ENCODE results near the gene MEX3D. TPM values are rescaled to one million over a fixed set of nuclear protein-coding genes. Genes with fewer than 3 reads are reported as not detected.

MEX3D gene
- total RNA-seq, 1 donor from 2014 or later, result 52.1 TPM

DNA sequence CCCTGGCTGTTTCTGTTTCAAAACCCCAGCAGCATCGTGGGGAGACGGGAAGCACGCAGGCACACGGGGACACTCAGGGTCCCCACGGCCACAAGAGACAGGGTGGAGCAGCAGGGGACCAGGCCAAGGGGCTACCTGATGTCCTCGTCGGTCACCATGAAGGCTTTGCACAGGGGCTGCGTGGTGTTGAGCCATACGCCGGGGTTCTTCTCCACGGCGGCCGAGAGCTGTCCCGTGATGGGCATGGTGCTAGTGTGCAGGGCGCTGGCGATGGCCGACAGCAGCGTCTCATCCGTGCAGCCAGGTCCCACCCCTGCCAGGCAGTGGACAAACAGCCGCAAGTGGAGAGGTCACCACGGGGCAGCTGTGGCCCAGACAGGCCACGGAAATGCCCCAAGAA, 12.8 kb upstream of the MEX3D start:
- Histone ChIP-seq H3K79me2 (ENCODE audit: insufficient read depth, low read length) (peaks cover 15% of the 10 kb centered on the region), H3K9ac (ENCODE audit: low read length) (no peak overlapping the region), H3K9me3 (ENCODE audit: insufficient read depth, low read depth, low read length) (no peaks in the 10 kb centered on the region), H3K4me1 (ENCODE audit: insufficient read depth, low read length) (no peaks in the 10 kb centered on the region), H3K27me3 (ENCODE audit: insufficient read depth, low read length) (no peaks in the 10 kb centered on the region), H3K4me3 (ENCODE audit: insufficient read depth, low read depth, low read length) (no peak overlapping the region), H3K4me2 (ENCODE audit: low read length) (no peak overlapping the region), H3K27ac (ENCODE audit: low read depth, low read length) (no peak overlapping the region), H4K20me1 (ENCODE audit: insufficient read depth, low read length) (peaks cover 17% of the 10 kb centered on the region), H3K36me3 (ENCODE audit: insufficient read depth, low read length) (peaks cover 8% of the 10 kb centered on the region), H2AFZ (ENCODE audit: low read depth, low read length) (no peak overlapping the region)
- Mint-ChIP-seq H3K4me1 (ENCODE audit: low read depth, unreplicated experiment) (no peaks in the 10 kb centered on the region), H3K27me3 (ENCODE audit: low read depth, unreplicated experiment) (no peaks in the 10 kb centered on the region), H3K9me3 (ENCODE audit: unreplicated experiment) (no peaks in the 10 kb centered on the region), H3K4me3 (ENCODE audit: unreplicated experiment) (no peak overlapping the region), H3K27ac (ENCODE audit: unreplicated experiment) (no peak overlapping the region), H3K36me3 (ENCODE audit: low read depth, unreplicated experiment) (peaks cover 10% of the 10 kb centered on the region)
- DNase-seq (ENCODE audit: low read depth) (no peak), FAIRE-seq (no peak)
- TF ChIP-seq, protein P1, sequence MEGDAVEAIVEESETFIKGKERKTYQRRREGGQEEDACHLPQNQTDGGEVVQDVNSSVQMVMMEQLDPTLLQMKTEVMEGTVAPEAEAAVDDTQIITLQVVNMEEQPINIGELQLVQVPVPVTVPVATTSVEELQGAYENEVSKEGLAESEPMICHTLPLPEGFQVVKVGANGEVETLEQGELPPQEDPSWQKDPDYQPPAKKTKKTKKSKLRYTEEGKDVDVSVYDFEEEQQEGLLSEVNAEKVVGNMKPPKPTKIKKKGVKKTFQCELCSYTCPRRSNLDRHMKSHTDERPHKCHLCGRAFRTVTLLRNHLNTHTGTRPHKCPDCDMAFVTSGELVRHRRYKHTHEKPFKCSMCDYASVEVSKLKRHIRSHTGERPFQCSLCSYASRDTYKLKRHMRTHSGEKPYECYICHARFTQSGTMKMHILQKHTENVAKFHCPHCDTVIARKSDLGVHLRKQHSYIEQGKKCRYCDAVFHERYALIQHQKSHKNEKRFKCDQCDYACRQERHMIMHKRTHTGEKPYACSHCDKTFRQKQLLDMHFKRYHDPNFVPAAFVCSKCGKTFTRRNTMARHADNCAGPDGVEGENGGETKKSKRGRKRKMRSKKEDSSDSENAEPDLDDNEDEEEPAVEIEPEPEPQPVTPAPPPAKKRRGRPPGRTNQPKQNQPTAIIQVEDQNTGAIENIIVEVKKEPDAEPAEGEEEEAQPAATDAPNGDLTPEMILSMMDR (IDR thresholded peaks at IDR 0.05; ENCODE audit: insufficient read depth, low read depth, low read length), result no peak
- TF ChIP-seq EZH2 (IDR thresholded peaks at IDR 0.05; ENCODE audit: insufficient read depth, low read length), result no peak

DNA sequence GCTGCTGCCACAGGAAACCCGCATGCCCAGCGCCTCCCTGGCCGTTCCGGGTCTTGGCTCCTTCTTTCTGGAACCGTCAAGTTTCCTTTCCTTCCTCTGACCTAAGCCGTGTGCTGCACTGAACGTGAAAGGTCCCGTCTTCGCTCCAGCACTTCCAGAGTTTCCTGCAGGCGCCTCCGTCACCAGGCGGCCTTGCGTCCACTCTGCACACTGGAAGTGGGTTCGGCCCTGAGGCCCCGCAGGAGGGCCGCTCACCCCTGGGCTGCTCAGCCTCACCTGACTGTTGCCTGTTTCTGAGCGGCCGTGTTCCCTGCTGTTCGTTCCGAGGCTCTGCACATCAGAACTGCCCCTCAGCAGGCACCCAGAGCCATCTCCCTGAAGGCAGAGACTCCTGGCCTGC, 12.3 kb upstream of the MEX3D start:
- H3K27me3 ChIP-seq (ENCODE audit: insufficient read depth, low read length), result no peaks in the 10 kb centered on the region
- no peak overlapping the region for H2AFZ ChIP-seq (ENCODE audit: low read depth, low read length)
- Mint-ChIP-seq H3K36me3 (ENCODE audit: low read depth, unreplicated experiment) (peaks cover 10% of the 10 kb centered on the region), H3K4me1 (ENCODE audit: low read depth, unreplicated experiment) (no peaks in the 10 kb centered on the region), H3K9me3 (ENCODE audit: unreplicated experiment) (no peaks in the 10 kb centered on the region), H3K4me3 (ENCODE audit: unreplicated experiment) (no peak overlapping the region), H3K27ac (ENCODE audit: unreplicated experiment) (no peak overlapping the region), H3K27me3 (ENCODE audit: low read depth, unreplicated experiment) (no peaks in the 10 kb centered on the region)
- no peak overlapping the region for H3K27ac ChIP-seq (ENCODE audit: low read depth, low read length)
- DNase-seq (ENCODE audit: low read depth) (no peak), FAIRE-seq (no peak)
- H3K4me3 ChIP-seq (ENCODE audit: insufficient read depth, low read depth, low read length), result no peak overlapping the region
- peaks cover 13% of the 10 kb centered on the region for H4K20me1 ChIP-seq (ENCODE audit: insufficient read depth, low read length)
- no peak overlapping the region for H3K4me2 ChIP-seq (ENCODE audit: low read length)
- H3K36me3 ChIP-seq (ENCODE audit: insufficient read depth, low read length), result peaks cover 8% of the 10 kb centered on the region
- peaks cover 9% of the 10 kb centered on the region for H3K79me2 ChIP-seq (ENCODE audit: insufficient read depth, low read length)
- no peak for TF ChIP-seq EZH2 (IDR thresholded peaks at IDR 0.05; ENCODE audit: insufficient read depth, low read length)
- TF ChIP-seq, protein P1 (IDR thresholded peaks at IDR 0.05; ENCODE audit: insufficient read depth, low read depth, low read length), result no peak
- no peaks in the 10 kb centered on the region for H3K4me1 ChIP-seq (ENCODE audit: insufficient read depth, low read length)
- no peak overlapping the region for H3K9ac ChIP-seq (ENCODE audit: low read length)
- H3K9me3 ChIP-seq (ENCODE audit: insufficient read depth, low read depth, low read length), result no peaks in the 10 kb centered on the region

DNA sequence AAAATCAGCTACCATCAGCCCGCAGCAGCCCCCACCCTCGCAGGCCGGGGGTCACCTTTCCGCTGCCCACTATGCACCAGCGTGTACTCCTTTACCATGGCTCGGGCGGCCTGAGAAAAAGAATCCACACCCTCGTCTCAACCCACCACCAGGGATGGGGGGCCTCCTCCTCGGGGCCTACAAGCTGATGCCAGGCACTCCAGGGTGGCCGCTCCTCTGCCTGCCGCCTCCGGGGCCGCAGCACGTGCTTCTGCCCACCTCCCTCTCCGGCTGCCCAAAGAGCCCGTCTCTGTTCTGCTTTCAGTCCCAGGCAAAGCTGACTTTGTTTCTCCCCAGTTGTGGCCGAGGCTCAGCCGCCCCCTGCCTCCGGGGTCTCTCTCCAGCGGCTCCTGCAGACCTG, 11.1 kb upstream of the MEX3D start:
- FAIRE-seq (no peak), DNase-seq (ENCODE audit: low read depth) (no peak)
- Histone ChIP-seq H2AFZ (ENCODE audit: low read depth, low read length) (no peak overlapping the region), H3K27me3 (ENCODE audit: insufficient read depth, low read length) (no peaks in the 10 kb centered on the region), H3K79me2 (ENCODE audit: insufficient read depth, low read length) (peaks cover under 1% of the 10 kb centered on the region), H3K36me3 (ENCODE audit: insufficient read depth, low read length) (peaks cover 8% of the 10 kb centered on the region), H3K4me1 (ENCODE audit: insufficient read depth, low read length) (no peaks in the 10 kb centered on the region), H3K4me2 (ENCODE audit: low read length) (no peak overlapping the region), H3K4me3 (ENCODE audit: insufficient read depth, low read depth, low read length) (no peak overlapping the region), H3K27ac (ENCODE audit: low read depth, low read length) (no peak overlapping the region), H3K9ac (ENCODE audit: low read length) (no peak overlapping the region), H4K20me1 (ENCODE audit: insufficient read depth, low read length) (peaks cover 11% of the 10 kb centered on the region), H3K9me3 (ENCODE audit: insufficient read depth, low read depth, low read length) (no peaks in the 10 kb centered on the region)
- H3K36me3 Mint-ChIP-seq (ENCODE audit: low read depth, unreplicated experiment), result peaks cover 10% of the 10 kb centered on the region
- no peak overlapping the region for H3K27ac Mint-ChIP-seq (ENCODE audit: unreplicated experiment)
- TF ChIP-seq, protein P1 (IDR thresholded peaks at IDR 0.05; ENCODE audit: insufficient read depth, low read depth, low read length), result no peak
- TF ChIP-seq EZH2 (IDR thresholded peaks at IDR 0.05; ENCODE audit: insufficient read depth, low read length), result no peak
- no peaks in the 10 kb centered on the region for H3K27me3 Mint-ChIP-seq (ENCODE audit: low read depth, unreplicated experiment)
- no peaks in the 10 kb centered on the region for H3K4me1 Mint-ChIP-seq (ENCODE audit: low read depth, unreplicated experiment)
- no peak overlapping the region for H3K4me3 Mint-ChIP-seq (ENCODE audit: unreplicated experiment)
- H3K9me3 Mint-ChIP-seq (ENCODE audit: unreplicated experiment), result no peaks in the 10 kb centered on the region
